Trophoblast cell (in vitro differentiated cells and primary cell): ENCODE results near the gene CEBPG.

ENCODE experiments used
- DNase-seq, 2 donors: peaks; one replicate each; pipeline ENCODE4 v3.0.0-alpha.2; 2016
- H2AFZ ChIP-seq: 2 replicates; pipeline ENCODE4 v1.6.1; 2013; ENCODE audit warnings: low read length, moderate library complexity, mild to moderate bottlenecking; ENCODE audit not compliant: insufficient read depth, poor library complexity
- H2AK5ac ChIP-seq: 2 replicates; pipeline ENCODE4 v1.6.1; 2013; ENCODE audit warnings: mild to moderate bottlenecking, low read length
- H2BK120ac ChIP-seq: 2 replicates; pipeline ENCODE4 v1.6.1; 2013; ENCODE audit warnings: low read length, mild to moderate bottlenecking, moderate library complexity; ENCODE audit not compliant: insufficient read depth, poor library complexity
- H2BK12ac ChIP-seq: 2 replicates; pipeline ENCODE4 v1.6.1; 2013; ENCODE audit warnings: mild to moderate bottlenecking, low read length, moderate library complexity
- H2BK5ac ChIP-seq: 2 replicates; pipeline ENCODE4 v1.6.1; 2013; ENCODE audit warnings: low read length, low read depth, moderate library complexity, mild to moderate bottlenecking; ENCODE audit not compliant: poor library complexity
- H3K14ac ChIP-seq: 2 replicates; pipeline ENCODE4 v1.6.1; 2013; ENCODE audit warnings: mild to moderate bottlenecking, low read length
- H3K18ac ChIP-seq: 2 replicates; pipeline ENCODE4 v1.6.1; 2013; ENCODE audit warnings: mild to moderate bottlenecking, low read length
- H3K23ac ChIP-seq: 2 replicates; pipeline ENCODE4 v1.6.1; 2013; ENCODE audit warnings: low read length
- H3K27ac ChIP-seq: 2 replicates; pipeline ENCODE4 v1.5.1; 2013; ENCODE audit warnings: low read depth, mild to moderate bottlenecking, inconsistent platforms, low read length, moderate library complexity
- H3K27me3 ChIP-seq: 2 replicates; pipeline ENCODE4 v1.6.1; 2013; ENCODE audit warnings: inconsistent platforms, mild to moderate bottlenecking, low read length, moderate library complexity; ENCODE audit not compliant: insufficient read depth
- H3K36me3 ChIP-seq, 2 experiments: 1 replicate in 1 of 2; 2 replicates in 1 of 2; pipeline ENCODE4 v1.6.1; 2013; ENCODE audit warnings: low read length in 2 of 2, mild to moderate bottlenecking in 2 of 2, moderate library complexity in 1 of 2; ENCODE audit not compliant: insufficient read depth in 2 of 2, control insufficient read depth in 1 of 2
- H3K4ac ChIP-seq: 2 replicates; pipeline ENCODE4 v1.6.1; 2013; ENCODE audit warnings: low read depth, mild to moderate bottlenecking, low read length, moderate library complexity
- H3K4me1 ChIP-seq, 2 experiments: 1 replicate in 1 of 2; 2 replicates in 1 of 2; pipeline ENCODE4 v1.6.1; 2013; ENCODE audit warnings: low read length in 2 of 2, mild to moderate bottlenecking in 2 of 2, moderate library complexity in 1 of 2; ENCODE audit not compliant: insufficient read depth in 2 of 2, control insufficient read depth in 1 of 2
- H3K4me2 ChIP-seq: 2 replicates; pipeline ENCODE4 v1.6.1; 2013; ENCODE audit warnings: inconsistent platforms, mild to moderate bottlenecking, low read length, moderate library complexity
- H3K4me3 ChIP-seq: 2 replicates; pipeline ENCODE4 v1.5.1; 2013; ENCODE audit warnings: mild to moderate bottlenecking, low read depth, low read length, inconsistent platforms
- H3K79me1 ChIP-seq: one replicate; pipeline ENCODE4 v1.6.1; 2013; ENCODE audit warnings: low read length
- H3K79me2 ChIP-seq: 2 replicates; pipeline ENCODE4 v1.6.1; 2013; ENCODE audit warnings: low read length, mild to moderate bottlenecking; ENCODE audit not compliant: control insufficient read depth, insufficient read depth, poor library complexity
- H3K9ac ChIP-seq: 2 replicates; pipeline ENCODE4 v1.6.1; 2013; ENCODE audit warnings: mild to moderate bottlenecking, low read length
- H3K9me3 ChIP-seq: 2 replicates; pipeline ENCODE4 v1.6.1; 2013; ENCODE audit warnings: low read depth, mild to moderate bottlenecking, control low read depth, inconsistent platforms, low read length; ENCODE audit not compliant: insufficient read depth
- H4K12ac ChIP-seq: 2 replicates; pipeline ENCODE4 v1.6.1; 2013; ENCODE audit warnings: low read depth, mild to moderate bottlenecking, low read length, moderate library complexity
- H4K8ac ChIP-seq: 2 replicates; pipeline ENCODE4 v1.6.1; 2013; ENCODE audit warnings: low read depth, mild to moderate bottlenecking, low read length, moderate library complexity
- H4K91ac ChIP-seq: one replicate; pipeline ENCODE4 v1.6.1; 2013; ENCODE audit warnings: low read depth, mild to moderate bottlenecking, low read length, moderate library complexity
- WGBS: extraction: QIAGEN DNeasy Blood & Tissue Kit; methylation state at CpG from one replicate; pipeline ENCODE4 v1.1.7; 2013; ENCODE audit warnings: missing lambda C conversion rate; ENCODE audit not compliant: insufficient read length, insufficient coverage; ENCODE audit errors: extremely low coverage; 5-methylcytosine and 5-hydroxymethylcytosine counted together

The CEBPG gene

DNA sequence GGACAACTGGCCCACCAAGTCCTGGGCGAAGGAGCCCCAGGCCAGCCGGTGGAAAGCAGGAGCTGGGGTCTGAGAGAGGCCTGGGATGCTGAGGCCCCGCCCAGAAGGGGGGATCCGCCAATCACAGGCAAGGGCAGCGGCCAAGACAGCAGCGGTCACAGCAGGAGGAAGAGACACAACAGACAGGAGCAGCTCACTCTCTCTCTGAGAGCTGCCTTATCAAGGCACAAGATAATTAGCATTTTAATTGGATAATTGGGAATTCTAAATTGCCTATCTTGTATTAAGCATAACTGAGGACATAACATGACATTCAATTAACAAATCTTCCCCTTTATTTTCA is 46.2 kb downstream of the CEBPG start:
- no peaks in the 10 kb centered on the region for H3K36me3 ChIP-seq
- no peak overlapping the region for H3K27ac ChIP-seq
- no peaks in the 10 kb centered on the region for H3K4me1 ChIP-seq
- no peaks in the 10 kb centered on the region for H3K79me1 ChIP-seq
- no peak overlapping the region for H3K9ac ChIP-seq
- H3K4me2 ChIP-seq, result no peak overlapping the region
- H4K91ac ChIP-seq, result no peak overlapping the region
- no peaks in the 10 kb centered on the region for H3K27me3 ChIP-seq
- H3K23ac ChIP-seq, result no peak overlapping the region
- H3K4ac ChIP-seq, result no peak overlapping the region
- H3K9me3 ChIP-seq, result peaks cover 1% of the 10 kb centered on the region
- H3K79me2 ChIP-seq, result no peaks in the 10 kb centered on the region
- WGBS, result no CpG with 5 or more reads among the region's 6 CpGs
- H2AFZ ChIP-seq, result no peak overlapping the region
- no peak overlapping the region for H2BK120ac ChIP-seq
- H4K8ac ChIP-seq, result no peak overlapping the region
- no peak overlapping the region for H3K14ac ChIP-seq
- H2AK5ac ChIP-seq, result no peak overlapping the region
- H2BK5ac ChIP-seq, result no peak overlapping the region
- H3K18ac ChIP-seq, result no peak overlapping the region
- no peak for DNase-seq
- no peak overlapping the region for H2BK12ac ChIP-seq
- H4K12ac ChIP-seq, result no peak overlapping the region
- H3K4me3 ChIP-seq, result no peak overlapping the region

DNA sequence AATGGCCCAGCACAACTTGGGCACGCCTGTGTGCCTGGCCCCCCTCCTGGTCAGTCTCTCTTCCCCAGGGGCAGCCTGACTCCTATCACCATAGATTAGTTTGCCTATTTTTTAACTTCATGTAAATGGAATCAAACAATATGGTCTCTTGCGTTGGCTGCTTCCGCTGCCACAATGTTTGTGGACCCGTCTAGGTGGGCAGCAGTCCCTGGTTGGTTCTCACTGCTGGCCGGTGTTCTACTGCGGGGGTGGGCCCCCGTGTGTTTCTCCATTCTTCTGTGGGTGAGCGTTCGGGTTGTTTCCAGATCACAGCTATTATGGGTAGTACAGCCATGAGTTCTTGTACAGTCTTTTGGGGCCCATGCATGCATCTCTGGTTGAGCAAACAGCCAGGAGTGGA is 47.3 kb downstream of the CEBPG start:
- no peaks in the 10 kb centered on the region for H3K27me3 ChIP-seq
- no peak overlapping the region for H4K91ac ChIP-seq
- H3K23ac ChIP-seq, result no peak overlapping the region
- no peak overlapping the region for H3K4ac ChIP-seq
- H2AK5ac ChIP-seq, result no peak overlapping the region
- H3K4me1 ChIP-seq, result no peaks in the 10 kb centered on the region
- H3K18ac ChIP-seq, result no peak overlapping the region
- no peak overlapping the region for H4K8ac ChIP-seq
- no peak overlapping the region for H4K12ac ChIP-seq
- no peaks in the 10 kb centered on the region for H3K79me1 ChIP-seq
- H3K14ac ChIP-seq, result no peak overlapping the region
- no CpG with 5 or more reads among the region's 9 CpGs for WGBS
- no peak overlapping the region for H2BK12ac ChIP-seq
- no peak overlapping the region for H2AFZ ChIP-seq
- H3K9me3 ChIP-seq, result peaks cover 1% of the 10 kb centered on the region
- no peak overlapping the region for H3K9ac ChIP-seq
- no peak overlapping the region for H3K4me3 ChIP-seq
- H3K36me3 ChIP-seq, result no peaks in the 10 kb centered on the region
- no peak overlapping the region for H3K4me2 ChIP-seq
- no peak overlapping the region for H2BK120ac ChIP-seq
- H3K27ac ChIP-seq, result no peak overlapping the region
- no peak for DNase-seq
- H2BK5ac ChIP-seq, result no peak overlapping the region
- H3K79me2 ChIP-seq, result no peaks in the 10 kb centered on the region

DNA sequence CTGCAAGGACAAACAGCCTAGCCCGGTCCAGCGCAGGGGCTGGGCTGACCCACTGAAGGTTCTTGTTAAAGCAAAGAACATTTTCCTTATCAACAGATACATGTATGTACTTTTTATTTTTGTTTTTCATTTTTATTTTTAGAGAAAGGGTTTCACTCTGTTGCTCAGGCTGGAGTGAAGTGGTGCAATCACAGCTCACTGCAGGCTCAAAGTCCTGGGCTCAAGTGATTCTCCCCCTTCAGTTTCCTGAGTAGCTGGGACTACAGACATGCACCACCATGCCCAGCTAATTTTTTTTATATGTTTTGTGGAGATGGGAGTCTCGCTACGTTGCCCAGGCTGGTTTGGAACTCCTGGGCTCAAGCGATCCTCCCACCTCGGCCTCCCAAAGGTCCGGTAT is 47.9 kb downstream of the CEBPG start:
- Histone ChIP-seq H3K9ac (no peak overlapping the region), H4K8ac (no peak overlapping the region), H3K27me3 (no peaks in the 10 kb centered on the region), H3K23ac (no peak overlapping the region), H2BK12ac (no peak overlapping the region), H3K27ac (no peak overlapping the region), H3K18ac (no peak overlapping the region), H3K9me3 (no peaks in the 10 kb centered on the region), H3K4me2 (no peak overlapping the region), H3K4me1 (no peaks in the 10 kb centered on the region), H3K4ac (no peak overlapping the region), H2BK5ac (no peak overlapping the region), H3K4me3 (no peak overlapping the region), H4K12ac (no peak overlapping the region), H2AK5ac (no peak overlapping the region), H3K36me3 (no peaks in the 10 kb centered on the region), H4K91ac (no peak overlapping the region), H2AFZ (no peak overlapping the region), H3K79me1 (no peaks in the 10 kb centered on the region), H2BK120ac (no peak overlapping the region), H3K79me2 (no peaks in the 10 kb centered on the region), H3K14ac (no peak overlapping the region)
- WGBS, result no CpG with 5 or more reads among the region's 7 CpGs
- no peak for DNase-seq

- Histone ChIP-seq H3K36me3 (no peaks in the 10 kb centered on the region), H3K9me3 (no peaks in the 10 kb centered on the region), H2AK5ac (no peak overlapping the region), H4K8ac (no peak overlapping the region), H3K79me1 (no peaks in the 10 kb centered on the region), H3K79me2 (no peaks in the 10 kb centered on the region), H3K4me3 (no peak overlapping the region), H2AFZ (no peak overlapping the region), H3K4me1 (no peaks in the 10 kb centered on the region), H2BK5ac (no peak overlapping the region), H3K9ac (no peak overlapping the region), H4K91ac (no peak overlapping the region), H2BK12ac (no peak overlapping the region), H3K18ac (no peak overlapping the region), H3K27ac (no peak overlapping the region), H3K14ac (no peak overlapping the region), H3K4ac (no peak overlapping the region), H3K4me2 (no peak overlapping the region), H2BK120ac (no peak overlapping the region), H3K23ac (no peak overlapping the region), H3K27me3 (no peaks in the 10 kb centered on the region), H4K12ac (no peak overlapping the region)
- no peak for DNase-seq
- WGBS, result 100% methylated on average over 2 of the region's 3 CpGs
These were observed 49.1 kb downstream of the CEBPG start for GRCh38 chr19:33422369-33423180.
